HUES48 (cell line): ENCODE results near the gene RETN.

Experiments
- H3K27ac ChIP-seq: one replicate; pipeline ENCODE4 v1.7.0; 2013; ENCODE audit warnings: low read depth, low read length, inconsistent platforms
- H3K27me3 ChIP-seq: 2 replicates; pipeline ENCODE4 v1.6.1; 2013; ENCODE audit warnings: mild to moderate bottlenecking, low read length; ENCODE audit not compliant: control insufficient read depth, insufficient read depth
- H3K36me3 ChIP-seq: 2 replicates; pipeline ENCODE4 v1.6.1; 2013; ENCODE audit warnings: low read length; ENCODE audit not compliant: control insufficient read depth, insufficient read depth
- H3K4me1 ChIP-seq: 2 replicates; pipeline ENCODE4 v1.6.1; 2013; ENCODE audit warnings: mild to moderate bottlenecking, low read length; ENCODE audit not compliant: control insufficient read depth, insufficient read depth
- H3K4me3 ChIP-seq: 2 replicates; pipeline ENCODE4 v1.5.1; 2013; ENCODE audit warnings: mild to moderate bottlenecking, low read depth, low read length
- H3K9ac ChIP-seq: 2 replicates; pipeline ENCODE4 v1.6.1; 2013; ENCODE audit warnings: mild to moderate bottlenecking, low read depth, low read length, moderate library complexity
- H3K9me3 ChIP-seq: 2 replicates; pipeline ENCODE4 v1.6.1; 2013; ENCODE audit warnings: low read length; ENCODE audit not compliant: control insufficient read depth, insufficient read depth

The RETN gene

GRCh38 chr19:7647156-7647555, 21.7 kb upstream of the RETN start:
- peaks cover under 1% of the 10 kb centered on the region; the same call in 1 of the 2 replicates for H3K4me1 ChIP-seq
- no peaks in the 10 kb centered on the region for H3K9me3 ChIP-seq
- no peaks in the 10 kb centered on the region; the same call in 1 of the 2 replicates for H3K36me3 ChIP-seq
- H3K4me3 ChIP-seq, result no peak overlapping the region
- H3K9ac ChIP-seq, result no peak overlapping the region
- H3K27ac ChIP-seq, result no peak overlapping the region
- H3K27me3 ChIP-seq, result no peaks in the 10 kb centered on the region

GRCh38 chr19:7648265-7649014, 20.4 kb upstream of the RETN start:
- H3K9me3 ChIP-seq, result no peaks in the 10 kb centered on the region
- no peak overlapping the region for H3K4me3 ChIP-seq
- no peaks in the 10 kb centered on the region for H3K36me3 ChIP-seq
- no peak overlapping the region for H3K27ac ChIP-seq
- peaks cover 2% of the 10 kb centered on the region; the same call in 1 of the 2 replicates for H3K4me1 ChIP-seq
- H3K9ac ChIP-seq, result no peak overlapping the region
- peaks cover 5% of the 10 kb centered on the region for H3K27me3 ChIP-seq

- Histone ChIP-seq H3K9ac (no peak overlapping the region), H3K4me3 (no peak overlapping the region), H3K27ac (no peak overlapping the region), H3K36me3 (no peaks in the 10 kb centered on the region), H3K4me1 (peaks cover 2% of the 10 kb centered on the region; the same call in 1 of the 2 replicates), H3K27me3 (peaks cover 5% of the 10 kb centered on the region), H3K9me3 (no peaks in the 10 kb centered on the region)
Measured at GRCh38 chr19:7650148-7650547, 18.7 kb upstream of the RETN start.

- Histone ChIP-seq H3K4me3 (peak overlapping the region; percentile 45; the same call in 1 of the 2 replicates), H3K27ac (no peak overlapping the region), H3K27me3 (peaks cover 5% of the 10 kb centered on the region), H3K36me3 (no peaks in the 10 kb centered on the region), H3K9me3 (no peaks in the 10 kb centered on the region), H3K9ac (no peak overlapping the region), H3K4me1 (peaks cover 2% of the 10 kb centered on the region; the same call in 1 of the 2 replicates)
Measured at GRCh38 chr19:7652061-7652641, 16.7 kb upstream of the RETN start.

- Histone ChIP-seq H3K4me3 (no peak overlapping the region), H3K36me3 (no peaks in the 10 kb centered on the region), H3K9me3 (no peaks in the 10 kb centered on the region), H3K27me3 (peaks cover 5% of the 10 kb centered on the region), H3K27ac (no peak overlapping the region), H3K9ac (no peak overlapping the region), H3K4me1 (peaks cover 2% of the 10 kb centered on the region; the same call in 1 of the 2 replicates)
Measured at GRCh38 chr19:7654401-7654800, 14.4 kb upstream of the RETN start.

- Histone ChIP-seq H3K36me3 (no peaks in the 10 kb centered on the region), H3K9me3 (no peaks in the 10 kb centered on the region), H3K27me3 (peaks cover 5% of the 10 kb centered on the region), H3K4me3 (no peak overlapping the region), H3K9ac (no peak overlapping the region), H3K27ac (no peak overlapping the region), H3K4me1 (peaks cover 2% of the 10 kb centered on the region; the same call in 1 of the 2 replicates)
Measured at GRCh38 chr19:7655581-7655980, 13.3 kb upstream of the RETN start.

GRCh38 chr19:7657131-7657751, 11.6 kb upstream of the RETN start:
- Histone ChIP-seq H3K4me3 (no peak overlapping the region), H3K9ac (no peak overlapping the region), H3K4me1 (peaks cover 1% of the 10 kb centered on the region; the same call in 1 of the 2 replicates), H3K27ac (no peak overlapping the region), H3K9me3 (no peaks in the 10 kb centered on the region), H3K36me3 (no peaks in the 10 kb centered on the region), H3K27me3 (peaks cover 5% of the 10 kb centered on the region)

- Histone ChIP-seq H3K27ac (no peak overlapping the region), H3K9ac (no peak overlapping the region), H3K9me3 (no peaks in the 10 kb centered on the region), H3K4me1 (no peaks in the 10 kb centered on the region), H3K4me3 (no peak overlapping the region), H3K27me3 (no peaks in the 10 kb centered on the region), H3K36me3 (no peaks in the 10 kb centered on the region)
Measured at GRCh38 chr19:7658219-7658686, 10.6 kb upstream of the RETN start.

GRCh38 chr19:7661744-7662538, 6.9 kb upstream of the RETN start:
- H3K36me3 ChIP-seq, result no peaks in the 10 kb centered on the region
- no peak overlapping the region for H3K4me3 ChIP-seq
- no peak overlapping the region for H3K9ac ChIP-seq
- H3K9me3 ChIP-seq, result no peaks in the 10 kb centered on the region
- H3K4me1 ChIP-seq, result no peaks in the 10 kb centered on the region
- H3K27me3 ChIP-seq, result no peaks in the 10 kb centered on the region
- no peak overlapping the region for H3K27ac ChIP-seq

GRCh38 chr19:7662657-7663056, 6.2 kb upstream of the RETN start:
- H3K36me3 ChIP-seq, result no peaks in the 10 kb centered on the region
- H3K9ac ChIP-seq, result no peak overlapping the region
- no peaks in the 10 kb centered on the region for H3K4me1 ChIP-seq
- H3K27ac ChIP-seq, result no peak overlapping the region
- no peaks in the 10 kb centered on the region for H3K9me3 ChIP-seq
- no peaks in the 10 kb centered on the region for H3K27me3 ChIP-seq
- H3K4me3 ChIP-seq, result no peak overlapping the region
